Measurements from ENCODE around the gene WDR1.

DNA sequence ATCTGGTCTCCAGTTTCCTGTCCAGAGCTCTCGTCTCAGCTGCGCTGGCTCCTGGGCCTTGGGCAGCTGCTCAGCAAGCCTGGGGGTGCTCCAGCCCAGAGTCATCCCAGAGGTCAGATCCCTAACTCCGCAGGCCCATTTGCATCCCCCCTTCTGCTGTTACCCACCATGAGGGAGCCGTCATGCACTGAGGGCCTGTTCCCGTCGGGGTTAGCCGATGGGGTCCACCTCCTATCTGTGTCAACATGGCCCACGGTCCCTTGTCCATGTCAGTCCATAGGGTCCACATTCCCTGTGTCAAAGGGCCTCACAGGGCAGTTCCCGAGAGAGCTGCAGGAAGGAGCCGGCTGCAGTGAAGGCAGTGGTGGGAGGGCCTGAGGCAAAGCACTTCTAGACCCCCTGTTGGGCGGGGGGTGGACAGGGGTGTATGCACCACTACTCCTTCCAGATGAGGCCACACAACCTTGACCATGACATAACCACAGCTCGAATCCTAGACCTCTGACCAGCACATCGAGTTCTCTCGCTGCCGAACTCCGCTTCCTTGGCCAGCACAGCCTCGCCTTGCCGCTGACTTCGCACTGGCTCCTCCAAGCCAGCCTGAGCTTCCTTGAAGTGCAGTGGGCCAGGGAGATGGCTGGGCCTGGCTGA lies 24.9 kb downstream of the WDR1 start:
- TF ChIP-seq, protein P1, sequence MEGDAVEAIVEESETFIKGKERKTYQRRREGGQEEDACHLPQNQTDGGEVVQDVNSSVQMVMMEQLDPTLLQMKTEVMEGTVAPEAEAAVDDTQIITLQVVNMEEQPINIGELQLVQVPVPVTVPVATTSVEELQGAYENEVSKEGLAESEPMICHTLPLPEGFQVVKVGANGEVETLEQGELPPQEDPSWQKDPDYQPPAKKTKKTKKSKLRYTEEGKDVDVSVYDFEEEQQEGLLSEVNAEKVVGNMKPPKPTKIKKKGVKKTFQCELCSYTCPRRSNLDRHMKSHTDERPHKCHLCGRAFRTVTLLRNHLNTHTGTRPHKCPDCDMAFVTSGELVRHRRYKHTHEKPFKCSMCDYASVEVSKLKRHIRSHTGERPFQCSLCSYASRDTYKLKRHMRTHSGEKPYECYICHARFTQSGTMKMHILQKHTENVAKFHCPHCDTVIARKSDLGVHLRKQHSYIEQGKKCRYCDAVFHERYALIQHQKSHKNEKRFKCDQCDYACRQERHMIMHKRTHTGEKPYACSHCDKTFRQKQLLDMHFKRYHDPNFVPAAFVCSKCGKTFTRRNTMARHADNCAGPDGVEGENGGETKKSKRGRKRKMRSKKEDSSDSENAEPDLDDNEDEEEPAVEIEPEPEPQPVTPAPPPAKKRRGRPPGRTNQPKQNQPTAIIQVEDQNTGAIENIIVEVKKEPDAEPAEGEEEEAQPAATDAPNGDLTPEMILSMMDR (IDR thresholded peaks at IDR 0.05): no peak
- TF ChIP-seq POLR2A (IDR thresholded peaks at IDR 0.05) (no peak), POLR2AphosphoS5 (IDR thresholded peaks at IDR 0.05) (no peak), EP300 (IDR thresholded peaks at IDR 0.05; ENCODE audit: low read depth) (no peak)

All from transverse colon (tissue), 4 donors.